ENCODE measurements around the gene WDR27.

Gene WDR27

DNA sequence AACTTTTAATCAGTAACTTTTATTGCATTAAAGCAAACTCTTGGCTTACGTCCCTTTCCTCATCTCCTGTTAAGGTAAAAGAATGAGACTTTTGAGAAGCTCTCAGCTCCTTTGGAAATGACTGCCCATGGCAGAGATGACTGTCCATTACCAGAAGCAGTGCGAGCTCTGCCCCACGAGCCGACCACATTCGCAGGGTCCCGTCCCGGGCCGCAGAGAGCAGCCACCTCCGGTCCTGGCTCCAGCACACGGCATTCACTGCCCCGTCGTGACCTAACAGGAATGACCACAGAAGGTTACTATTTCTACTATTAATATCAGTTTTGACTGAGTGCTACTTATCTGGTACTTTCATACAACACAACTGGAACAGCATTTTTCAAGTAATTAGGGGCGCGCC, 63.4 kb downstream of the WDR27 start (continued):
- no peak for TF ChIP-seq ZNF76 (tag by site-specific recombination; IDR thresholded peaks at IDR 0.05; ENCODE audit: borderline replicate concordance, low read depth)
- TF ChIP-seq ZBTB20 (tag by site-specific recombination; IDR thresholded peaks at IDR 0.05), result no peak
- TF ChIP-seq, protein P1, sequence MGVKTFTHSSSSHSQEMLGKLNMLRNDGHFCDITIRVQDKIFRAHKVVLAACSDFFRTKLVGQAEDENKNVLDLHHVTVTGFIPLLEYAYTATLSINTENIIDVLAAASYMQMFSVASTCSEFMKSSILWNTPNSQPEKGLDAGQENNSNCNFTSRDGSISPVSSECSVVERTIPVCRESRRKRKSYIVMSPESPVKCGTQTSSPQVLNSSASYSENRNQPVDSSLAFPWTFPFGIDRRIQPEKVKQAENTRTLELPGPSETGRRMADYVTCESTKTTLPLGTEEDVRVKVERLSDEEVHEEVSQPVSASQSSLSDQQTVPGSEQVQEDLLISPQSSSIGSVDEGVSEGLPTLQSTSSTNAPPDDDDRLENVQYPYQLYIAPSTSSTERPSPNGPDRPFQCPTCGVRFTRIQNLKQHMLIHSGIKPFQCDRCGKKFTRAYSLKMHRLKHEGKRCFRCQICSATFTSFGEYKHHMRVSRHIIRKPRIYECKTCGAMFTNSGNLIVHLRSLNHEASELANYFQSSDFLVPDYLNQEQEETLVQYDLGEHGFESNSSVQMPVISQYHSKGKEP (tag by site-specific recombination; IDR thresholded peaks at IDR 0.05), result no peak
- no peak for TF ChIP-seq KLF9 (tag by site-specific recombination; IDR thresholded peaks at IDR 0.05; ENCODE audit: low read depth)

GRCh38 chr6:169635345-169635744, 66.5 kb downstream of the WDR27 start:
- ChIA-PET POLR2A (no interaction called here), CTCF (no interaction called here)
- Histone ChIP-seq H3K27ac (ENCODE audit: extremely low read depth, low read depth, low read length) (no peak overlapping the region), H3K36me3 (ENCODE audit: control insufficient read depth in 2 of 2, insufficient read depth in 1 of 2, low read length in 2 of 2) (peaks cover 0 to 32% of the 10 kb centered on the region in 2 experiments; a peak in 1 of 3 replicates), H3K4me3 (ENCODE audit: low read depth, low read length) (no peak overlapping the region), H3K4me1 (ENCODE audit: control insufficient read depth, insufficient read depth, low read length) (no peaks in the 10 kb centered on the region), H3K9me3 (ENCODE audit: control insufficient read depth, insufficient read depth, low read depth, low read length) (no peaks in the 10 kb centered on the region)
- no peak for TF ChIP-seq ZNF843 (tag by site-specific recombination; IDR thresholded peaks at IDR 0.05)
- TF ChIP-seq ZNF16 (tag by site-specific recombination; IDR thresholded peaks at IDR 0.05; ENCODE audit: low read depth), result no peak
- no peak for TF ChIP-seq ZNF350 (tag by site-specific recombination; IDR thresholded peaks at IDR 0.05)
- TF ChIP-seq ZNF747 (tag by site-specific recombination; IDR thresholded peaks at IDR 0.05), result no peak
- TF ChIP-seq SALL2 (tag by site-specific recombination; IDR thresholded peaks at IDR 0.05; ENCODE audit: borderline replicate concordance), result no peak
- no peak for TF ChIP-seq REPIN1 (tag by site-specific recombination; IDR thresholded peaks at IDR 0.05; ENCODE audit: low read depth)
- no peak for TF ChIP-seq HIC1 (tag by site-specific recombination; IDR thresholded peaks at IDR 0.05)
- TF ChIP-seq ZNF677 (tag by site-specific recombination; IDR thresholded peaks at IDR 0.05), result no peak
- TF ChIP-seq ZNF248 (tag by site-specific recombination; IDR thresholded peaks at IDR 0.05), result no peak
- no peak for TF ChIP-seq ATF2 (tag by site-specific recombination; IDR thresholded peaks at IDR 0.05; ENCODE audit: low read depth)

- no peaks in the 10 kb centered on the region for H3K4me1 ChIP-seq (ENCODE audit: control insufficient read depth, insufficient read depth, low read length)
- POLR2A ChIA-PET, result no interaction called here
- no peaks in the 10 kb centered on the region for H3K9me3 ChIP-seq (ENCODE audit: control insufficient read depth, insufficient read depth, low read depth, low read length)
- no peak overlapping the region for H3K4me3 ChIP-seq (ENCODE audit: low read depth, low read length)
- peaks cover 0 to 26% of the 10 kb centered on the region in 2 experiments; a peak in 1 of 3 replicates for H3K36me3 ChIP-seq (ENCODE audit: control insufficient read depth in 2 of 2, insufficient read depth in 1 of 2, low read length in 2 of 2)
- CTCF ChIA-PET, result interaction anchor here (0.6 kb wide), 1 partner anchor 122 kb away, joined by 4 read pairs; no protein-coding TSS in a partner anchor
- H3K27ac ChIP-seq (ENCODE audit: extremely low read depth, low read depth, low read length), result no peak overlapping the region
- TF ChIP-seq ZNF146 (tag by site-specific recombination; IDR thresholded peaks at IDR 0.05) (no peak), IKZF3 (tag by site-specific recombination; IDR thresholded peaks at IDR 0.05) (no peak), ZBTB20 (tag by site-specific recombination; IDR thresholded peaks at IDR 0.05) (no peak), ZNF354C (tag by site-specific recombination; IDR thresholded peaks at IDR 0.05; ENCODE audit: borderline replicate concordance, low read depth) (no peak), ZNF311 (tag by site-specific recombination; IDR thresholded peaks at IDR 0.05; ENCODE audit: borderline replicate concordance) (no peak), ZNF174 (tag by site-specific recombination; IDR thresholded peaks at IDR 0.05) (no peak), KLF8 (tag by site-specific recombination; IDR thresholded peaks at IDR 0.05) (no peak), ZNF670 (tag by site-specific recombination; IDR thresholded peaks at IDR 0.05; ENCODE audit: low read depth) (no peak), PRDM2 (tag by site-specific recombination; IDR thresholded peaks at IDR 0.05; ENCODE audit: borderline replicate concordance) (no peak), ZNF610 (tag by site-specific recombination; IDR thresholded peaks at IDR 0.05; ENCODE audit: borderline replicate concordance) (no peak)
Measured at GRCh38 chr6:169632841-169633240, 69.0 kb downstream of the WDR27 start.

All from HEK293 (cell line).